GM06990 (cell line): ENCODE measurements around the gene CAV3.

Source experiments
- DNase-seq: peaks from one replicate; pipeline ENCODE4 v3.0.0-alpha.2; 2011; ENCODE audit not compliant: insufficient read length; ENCODE audit errors: extremely low read depth
- H3K27me3 ChIP-seq: replicated peaks from 2 replicates; pipeline ENCODE4 v1.6.0; 2011; ENCODE audit warnings: low read length; ENCODE audit not compliant: control insufficient read depth, insufficient read depth
- H3K36me3 ChIP-seq: 2 replicates; pipeline ENCODE4 v1.5.1; 2011; ENCODE audit warnings: low read length; ENCODE audit not compliant: control insufficient read depth, insufficient read depth
- H3K4me3 ChIP-seq: replicated peaks from 2 replicates; pipeline ENCODE4 v1.5.1; 2011; ENCODE audit warnings: low read depth, mild to moderate bottlenecking, control low read depth, low read length
- TF ChIP-seq, protein P1 (sequence below): IDR thresholded peaks from 2 replicates; pipeline ENCODE4 v1.5.1; 2011; ENCODE audit warnings: low read length, control low read depth, mild to moderate bottlenecking, inconsistent platforms; ENCODE audit not compliant: insufficient read depth, poor library complexity, severe bottlenecking

The CAV3 gene

DNA sequence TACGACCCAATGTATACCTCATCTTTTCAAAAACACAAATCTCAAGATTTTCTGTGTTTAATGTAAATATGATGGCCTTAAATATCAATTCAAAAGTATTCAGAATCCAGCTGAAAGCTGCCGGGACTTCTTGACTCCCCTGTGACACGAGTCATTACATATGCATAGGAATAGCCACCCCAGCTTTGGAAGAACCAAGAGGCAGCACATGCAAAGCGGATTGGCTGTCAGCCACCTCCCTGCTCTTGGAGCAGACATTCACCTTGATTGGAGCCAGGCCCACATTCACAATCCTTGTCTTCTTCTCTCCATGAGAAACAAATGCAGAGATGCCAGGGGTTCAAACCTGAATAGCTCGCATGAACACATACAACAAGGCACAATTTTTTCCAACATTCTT, 10.8 kb upstream of the CAV3 start:
- no peak overlapping the region for H3K4me3 ChIP-seq
- no peaks in the 10 kb centered on the region for H3K27me3 ChIP-seq
- TF ChIP-seq, protein P1, sequence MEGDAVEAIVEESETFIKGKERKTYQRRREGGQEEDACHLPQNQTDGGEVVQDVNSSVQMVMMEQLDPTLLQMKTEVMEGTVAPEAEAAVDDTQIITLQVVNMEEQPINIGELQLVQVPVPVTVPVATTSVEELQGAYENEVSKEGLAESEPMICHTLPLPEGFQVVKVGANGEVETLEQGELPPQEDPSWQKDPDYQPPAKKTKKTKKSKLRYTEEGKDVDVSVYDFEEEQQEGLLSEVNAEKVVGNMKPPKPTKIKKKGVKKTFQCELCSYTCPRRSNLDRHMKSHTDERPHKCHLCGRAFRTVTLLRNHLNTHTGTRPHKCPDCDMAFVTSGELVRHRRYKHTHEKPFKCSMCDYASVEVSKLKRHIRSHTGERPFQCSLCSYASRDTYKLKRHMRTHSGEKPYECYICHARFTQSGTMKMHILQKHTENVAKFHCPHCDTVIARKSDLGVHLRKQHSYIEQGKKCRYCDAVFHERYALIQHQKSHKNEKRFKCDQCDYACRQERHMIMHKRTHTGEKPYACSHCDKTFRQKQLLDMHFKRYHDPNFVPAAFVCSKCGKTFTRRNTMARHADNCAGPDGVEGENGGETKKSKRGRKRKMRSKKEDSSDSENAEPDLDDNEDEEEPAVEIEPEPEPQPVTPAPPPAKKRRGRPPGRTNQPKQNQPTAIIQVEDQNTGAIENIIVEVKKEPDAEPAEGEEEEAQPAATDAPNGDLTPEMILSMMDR, result no peak
- no peaks in the 10 kb centered on the region for H3K36me3 ChIP-seq
- DNase-seq, result no peak

DNA sequence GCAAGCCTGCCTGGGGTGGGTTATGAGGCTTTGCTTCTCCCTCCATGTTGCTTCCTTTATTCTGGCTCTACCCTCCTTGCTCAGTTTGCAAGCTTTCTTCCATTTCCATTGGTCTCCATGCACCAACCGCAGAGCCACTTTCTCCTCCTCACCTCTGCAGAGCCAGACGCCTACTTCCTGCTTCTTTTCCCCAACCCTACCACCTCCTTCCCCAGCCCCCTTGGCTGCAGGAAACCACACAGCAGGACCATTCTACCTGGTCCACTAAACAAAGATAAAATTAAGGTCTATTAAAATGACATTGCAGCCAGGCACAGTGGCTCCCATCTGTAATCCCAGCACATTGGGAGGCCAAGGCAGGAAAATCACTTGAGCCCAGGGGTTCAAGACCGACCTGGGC, 10.0 kb upstream of the CAV3 start:
- Histone ChIP-seq H3K4me3 (no peak overlapping the region), H3K27me3 (no peaks in the 10 kb centered on the region), H3K36me3 (no peaks in the 10 kb centered on the region)
- TF ChIP-seq, protein P1, result no peak
- no peak for DNase-seq

DNA sequence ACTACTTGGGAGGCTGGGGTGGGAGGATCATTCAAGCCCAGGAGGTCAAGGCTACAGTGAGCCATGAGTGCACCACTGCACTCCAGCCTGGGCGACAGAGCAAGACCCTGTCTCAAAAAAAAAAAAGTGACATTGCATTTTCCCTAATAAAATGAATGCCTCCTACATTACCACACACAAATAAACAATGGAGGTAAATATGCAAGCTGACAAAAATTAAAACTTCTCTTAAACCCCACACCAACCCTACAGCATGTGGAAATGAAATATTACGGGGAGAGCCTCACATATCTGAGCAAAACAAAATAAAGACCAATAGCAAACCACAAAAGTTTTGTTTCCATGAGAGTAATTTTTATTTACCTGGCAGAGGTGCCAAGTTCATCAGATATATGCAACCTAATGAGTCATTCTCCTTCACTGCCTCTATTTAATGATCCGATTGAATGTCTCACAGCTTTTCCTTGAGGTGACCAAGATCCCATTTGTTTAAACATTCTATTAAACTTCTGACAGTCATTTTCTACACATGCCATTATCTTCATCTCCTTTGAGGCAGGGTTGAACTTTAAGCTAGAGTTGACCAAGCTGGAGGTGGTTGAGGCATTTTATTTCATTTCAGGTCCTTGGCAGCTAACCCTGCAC, 9.4 kb upstream of the CAV3 start:
- Histone ChIP-seq H3K27me3 (no peaks in the 10 kb centered on the region), H3K4me3 (no peak overlapping the region), H3K36me3 (no peaks in the 10 kb centered on the region)
- TF ChIP-seq, protein P1, result no peak
- DNase-seq, result no peak

DNA sequence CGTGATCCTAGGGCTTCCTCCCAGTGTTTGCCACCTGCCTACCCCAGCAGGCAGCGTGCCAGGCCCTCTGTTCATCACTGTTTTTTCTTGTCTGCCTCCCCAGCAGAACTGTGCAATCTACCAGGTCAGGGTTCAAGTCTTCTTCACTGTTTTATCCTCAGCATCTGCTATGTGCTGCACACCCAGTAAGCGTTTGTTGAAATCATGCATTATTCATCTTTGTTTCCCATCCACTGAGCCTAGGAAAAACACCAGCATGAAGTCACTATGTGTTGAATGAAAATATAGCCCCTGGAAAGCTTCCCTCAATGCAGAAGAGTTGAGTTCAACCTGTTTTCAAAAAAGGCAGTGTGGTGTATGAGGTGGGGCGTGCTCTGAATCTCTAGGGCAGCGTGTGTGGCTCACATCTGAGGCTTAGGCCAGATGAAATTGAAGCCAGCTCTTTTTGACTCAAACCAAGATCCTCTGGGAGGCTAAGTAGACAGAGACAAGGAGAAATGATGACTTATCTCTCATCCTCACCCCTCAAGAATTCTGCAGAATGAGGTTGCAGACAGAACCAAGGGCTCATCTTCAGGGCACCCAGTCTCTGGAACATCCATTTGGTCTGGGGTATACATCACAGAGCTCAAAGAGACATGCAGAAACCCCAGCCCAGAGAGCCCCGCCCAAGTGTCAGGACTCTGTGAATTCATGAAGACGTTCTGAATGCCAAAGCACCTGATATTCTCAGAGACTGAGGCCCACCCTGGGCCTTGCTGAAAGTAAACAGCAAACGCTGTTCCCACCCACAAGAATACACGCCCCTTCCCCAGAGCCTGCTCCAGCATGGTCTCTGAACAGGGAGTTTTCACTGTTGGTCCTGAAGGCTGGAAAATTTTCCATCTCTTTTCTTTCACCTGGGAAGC, 5.7 kb upstream of the CAV3 start:
- Histone ChIP-seq H3K27me3 (no peaks in the 10 kb centered on the region), H3K4me3 (no peak overlapping the region), H3K36me3 (no peaks in the 10 kb centered on the region)
- TF ChIP-seq, protein P1, result no peak
- DNase-seq, result no peak

DNA sequence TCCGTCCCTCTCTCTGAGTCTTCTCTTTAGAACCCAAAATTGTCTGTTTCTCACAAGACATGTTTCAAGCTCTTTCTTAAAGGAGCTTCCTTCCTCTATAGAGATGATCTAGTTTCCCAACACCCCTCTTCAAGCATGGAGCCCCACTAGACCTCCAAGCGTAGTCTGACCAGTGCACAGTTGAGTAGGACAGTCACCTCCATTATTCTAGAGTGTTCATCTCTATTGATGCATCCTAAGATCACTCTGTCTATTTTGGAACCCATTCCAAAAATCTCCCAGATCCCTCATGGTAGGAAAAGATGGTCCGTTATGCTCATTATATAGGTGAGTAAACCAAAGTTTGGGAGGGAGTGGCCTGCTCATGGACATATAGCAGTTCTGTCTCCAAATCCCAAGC, 4.1 kb upstream of the CAV3 start:
- TF ChIP-seq, protein P1, result no peak
- no peak for DNase-seq
- H3K36me3 ChIP-seq, result no peaks in the 10 kb centered on the region
- H3K27me3 ChIP-seq, result no peaks in the 10 kb centered on the region; the same call in 1 of the 2 replicates
- H3K4me3 ChIP-seq, result no peak overlapping the region
